Measurements from ENCODE around the gene CELF2.

CELF2 gene

DNA sequence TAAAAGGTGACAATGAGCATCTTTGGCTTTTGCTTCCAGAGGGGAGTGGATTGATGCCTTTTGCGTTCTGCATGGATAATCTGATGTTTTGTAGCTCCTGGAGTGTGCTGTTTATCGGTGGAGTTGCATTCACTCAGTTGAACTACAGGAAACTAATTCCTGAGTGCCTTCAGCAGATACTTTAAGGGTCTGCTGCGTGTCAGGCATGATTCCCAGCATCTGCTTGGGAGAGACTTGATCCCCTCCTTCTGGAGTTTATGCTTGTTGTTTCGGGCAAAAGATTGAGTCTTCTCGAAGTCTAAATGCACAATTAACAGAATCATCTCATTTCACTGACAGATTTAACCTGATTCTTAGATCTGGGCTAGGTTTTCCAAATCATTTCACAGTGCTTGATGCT lies 46.2 kb downstream of the CELF2 start:
- no peak for DNase-seq

DNA sequence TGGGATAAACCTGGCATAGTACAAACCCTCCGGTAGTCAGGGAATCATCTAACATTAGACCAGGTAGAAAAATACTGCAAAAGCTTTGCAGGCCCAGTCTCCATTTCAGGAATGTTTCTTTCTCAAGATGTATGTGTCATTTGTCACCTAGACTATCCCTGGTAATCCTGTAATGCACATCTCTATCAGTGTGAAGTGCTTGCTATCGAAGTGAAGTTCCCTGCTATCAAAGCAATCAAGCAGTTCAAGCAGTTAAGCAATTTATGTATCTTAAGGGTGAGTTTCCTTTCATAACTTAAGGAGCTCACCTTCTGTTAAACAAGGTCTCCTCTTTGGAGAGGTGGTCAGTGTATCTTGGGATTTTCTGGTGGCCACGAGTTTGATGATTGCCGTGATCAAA lies 47.2 kb downstream of the CELF2 start:
- no peak for DNase-seq

DNA sequence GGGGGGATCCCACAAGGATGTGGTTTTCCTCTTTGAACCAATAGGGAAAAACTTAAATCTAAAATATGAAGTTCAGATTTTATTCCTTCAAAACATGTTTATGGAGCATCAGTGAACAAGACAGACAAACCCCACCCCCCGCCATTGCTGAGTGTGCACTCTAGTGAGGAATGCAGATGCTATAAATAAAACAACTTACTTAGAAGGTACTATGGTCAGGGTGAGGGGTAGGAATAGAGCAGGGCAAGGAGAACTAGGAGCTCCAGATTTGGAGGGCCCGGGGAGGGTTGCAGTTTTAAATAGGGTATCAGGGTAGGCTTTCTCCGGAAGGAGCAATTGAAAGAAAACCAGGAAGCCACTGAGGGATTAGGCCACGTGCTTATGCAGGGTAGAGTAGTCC lies 47.9 kb downstream of the CELF2 start:
- no peak for DNase-seq

DNA sequence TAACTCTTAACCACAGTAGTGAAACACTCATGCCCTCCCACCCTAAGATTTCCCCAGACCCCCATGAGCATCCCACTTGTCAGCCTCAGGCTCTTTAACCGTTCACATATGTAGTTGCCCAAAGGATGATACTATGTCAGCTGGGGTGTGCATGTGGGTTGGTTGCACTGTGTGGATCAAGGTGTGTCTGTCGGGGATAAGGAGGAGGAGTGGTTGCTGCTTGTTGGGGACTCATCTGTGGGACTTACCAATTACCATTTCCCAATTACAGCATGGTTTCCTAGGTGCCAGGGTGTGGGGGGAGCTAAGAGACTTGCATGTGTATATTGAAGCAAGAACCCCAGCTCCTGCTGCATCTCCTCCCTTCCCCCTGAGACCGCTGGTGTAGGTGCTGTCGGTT lies 48.8 kb downstream of the CELF2 start:
- no peak for DNase-seq

DNA sequence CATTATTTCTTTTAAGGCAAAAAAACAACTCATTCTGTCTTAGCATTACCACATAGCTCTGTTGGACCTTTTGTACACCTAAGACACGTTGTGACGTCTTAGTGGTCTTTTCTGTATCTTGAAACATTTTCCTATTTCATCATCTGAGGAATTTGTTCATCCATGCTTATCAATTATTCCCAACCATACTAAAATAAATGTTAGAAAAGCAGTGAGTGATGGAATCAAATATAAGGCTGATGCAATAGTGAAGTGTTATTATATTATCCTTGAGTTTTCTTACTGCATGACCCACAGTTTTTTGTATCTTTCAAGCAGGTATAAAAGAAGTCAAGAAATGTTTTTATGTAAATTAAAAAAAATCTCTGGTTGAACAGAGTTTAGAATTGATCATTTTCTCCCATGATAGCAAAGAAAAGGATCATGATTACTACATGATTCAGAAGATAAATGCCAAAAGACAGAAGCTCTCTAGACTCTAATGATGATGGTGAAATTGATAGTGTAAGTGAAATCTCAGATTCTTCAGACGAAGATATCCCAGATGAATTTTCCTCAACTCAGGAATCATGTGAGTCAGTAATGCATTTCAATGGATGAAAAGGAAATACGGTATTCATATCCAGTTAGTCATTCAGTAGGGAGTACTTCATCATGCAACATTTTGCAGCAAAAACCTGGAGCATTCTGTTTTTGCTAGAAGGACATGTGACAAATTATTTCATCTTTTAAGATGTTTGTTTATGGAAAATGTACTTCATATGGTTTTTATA lies 51.4 kb downstream of the CELF2 start:
- no peak for DNase-seq

- DNase-seq = no peak
Measured at GRCh38 chr10:11073410-11073809, 55.7 kb downstream of the CELF2 start.

- no peak for DNase-seq
Measured at GRCh38 chr10:11074536-11075267, 57.0 kb downstream of the CELF2 start.

DNA sequence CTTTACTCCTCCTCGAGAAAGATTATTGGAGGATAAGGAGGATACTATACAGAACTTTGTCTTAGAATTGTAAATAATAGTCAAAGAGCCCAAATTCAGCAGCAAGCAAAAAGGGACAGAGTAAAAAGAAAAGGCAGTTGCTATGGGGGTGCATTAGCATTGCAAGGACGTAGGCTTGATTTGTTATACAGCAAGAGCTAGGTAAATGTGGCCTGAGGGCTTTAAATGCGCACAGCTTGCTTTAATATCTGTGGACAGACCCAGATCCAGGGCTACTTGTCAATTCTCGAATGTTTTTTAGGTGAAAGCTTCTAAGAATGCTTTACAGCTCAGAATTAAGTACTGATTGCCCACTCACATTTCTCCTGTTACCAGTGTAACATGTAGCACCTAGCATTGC lies 58.5 kb downstream of the CELF2 start:
- no peak for DNase-seq

GRCh38 chr10:11080564-11080984 lies 62.9 kb downstream of the CELF2 start:
- DNase-seq = no peak

- DNase-seq = no peak
Measured at GRCh38 chr10:11081408-11081807, 63.7 kb downstream of the CELF2 start.

- no peak for DNase-seq
Measured at GRCh38 chr10:11082526-11082925, 64.9 kb downstream of the CELF2 start.

- no peak for DNase-seq
Measured at GRCh38 chr10:11083051-11083450, 65.4 kb downstream of the CELF2 start.

DNA sequence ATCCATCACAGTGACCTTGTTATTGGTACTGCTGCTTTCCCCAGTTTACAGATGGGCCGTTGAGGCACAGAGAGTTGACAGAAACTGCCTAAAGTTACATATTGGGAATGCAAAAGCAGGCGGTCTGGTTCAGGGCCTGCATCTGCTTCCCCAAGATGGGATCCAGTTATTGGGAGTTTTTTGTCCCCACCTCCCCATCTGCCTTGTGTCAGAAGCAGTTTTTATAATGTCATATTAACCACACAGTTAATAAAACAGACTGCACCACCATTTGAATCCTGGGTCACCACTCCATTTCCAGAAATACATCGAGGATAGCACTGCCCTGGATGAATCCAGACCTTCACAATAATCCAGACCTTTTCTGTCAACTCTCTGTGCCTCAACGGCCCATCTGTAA lies 67.9 kb downstream of the CELF2 start:
- DNase-seq = no peak

- DNase-seq = no peak
Measured at GRCh38 chr10:11086177-11086840, 68.6 kb downstream of the CELF2 start.

GRCh38 chr10:11087372-11087771 lies 69.7 kb downstream of the CELF2 start:
- DNase-seq = no peak

GRCh38 chr10:11088709-11089108 lies 71.0 kb downstream of the CELF2 start:
- no peak for DNase-seq

DNA sequence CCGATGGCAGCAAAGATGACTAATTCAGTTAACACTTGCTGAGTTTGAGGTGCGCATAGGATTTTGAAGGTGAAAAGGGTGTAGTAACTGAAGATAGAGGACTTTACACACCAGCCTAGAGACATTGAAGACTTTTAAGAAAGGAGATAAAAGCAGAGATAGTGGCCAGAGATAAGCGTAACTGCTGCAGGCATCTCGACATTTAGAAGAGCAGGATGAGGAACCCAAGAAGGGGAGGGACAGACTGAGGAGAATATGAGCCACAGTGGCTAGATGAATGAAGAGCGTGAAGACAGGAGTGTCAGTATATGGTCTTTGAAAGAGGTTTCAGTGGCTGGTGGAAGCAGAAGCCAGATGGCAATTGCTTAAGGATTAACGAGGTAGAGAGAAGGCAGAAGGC lies 71.6 kb downstream of the CELF2 start:
- DNase-seq = no peak

- no peak for DNase-seq
Measured at GRCh38 chr10:11091517-11092102, 73.9 kb downstream of the CELF2 start.

DNA sequence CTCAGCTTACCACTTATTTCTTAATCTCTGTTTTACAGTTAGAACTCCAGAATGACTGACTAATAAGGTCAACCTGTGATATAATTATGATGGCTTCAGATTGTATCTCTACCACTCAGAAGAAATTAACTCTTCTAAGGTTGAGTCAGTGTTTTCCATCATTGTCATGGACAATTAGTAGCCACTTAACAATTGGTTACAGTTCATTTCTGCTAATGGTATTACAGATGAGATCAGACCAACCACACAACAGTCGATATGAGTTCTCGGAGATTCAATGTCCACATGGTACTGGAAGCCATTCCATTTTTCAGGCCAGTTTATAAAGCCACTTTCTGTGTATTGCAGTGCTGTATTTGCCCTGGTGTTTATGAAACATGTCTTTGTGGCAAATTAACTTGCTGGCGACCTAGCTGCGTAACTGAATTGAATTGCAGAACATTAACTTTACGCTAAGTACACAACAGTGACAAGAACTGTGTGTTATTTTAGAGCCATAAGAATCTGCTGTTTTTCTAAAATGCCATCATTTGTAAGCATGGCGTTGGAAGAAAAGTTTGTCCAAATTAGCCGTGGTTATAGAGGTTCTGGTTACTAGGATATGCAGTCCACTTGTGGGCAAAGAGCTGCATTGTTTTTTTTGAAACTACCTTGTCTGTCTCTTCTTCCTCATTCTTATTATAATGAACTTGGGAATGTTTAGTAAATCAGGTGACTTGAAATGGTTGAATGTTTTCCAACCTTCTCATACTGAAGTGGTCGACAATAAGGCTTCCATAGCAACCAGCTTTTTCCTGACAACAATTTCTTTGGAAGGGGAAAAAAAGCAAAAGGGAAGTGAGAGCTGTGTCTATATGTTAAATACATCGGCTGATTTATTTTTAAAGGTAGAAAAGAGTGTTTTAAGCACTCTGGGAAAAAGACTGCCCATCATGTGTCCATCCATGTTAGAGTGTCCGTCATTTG lies 76.4 kb downstream of the CELF2 start:
- DNase-seq = no peak

GRCh38 chr10:11095374-11095801 lies 77.7 kb downstream of the CELF2 start:
- no peak for DNase-seq

GRCh38 chr10:11096422-11096821 lies 78.8 kb downstream of the CELF2 start:
- no peak for DNase-seq

DNA sequence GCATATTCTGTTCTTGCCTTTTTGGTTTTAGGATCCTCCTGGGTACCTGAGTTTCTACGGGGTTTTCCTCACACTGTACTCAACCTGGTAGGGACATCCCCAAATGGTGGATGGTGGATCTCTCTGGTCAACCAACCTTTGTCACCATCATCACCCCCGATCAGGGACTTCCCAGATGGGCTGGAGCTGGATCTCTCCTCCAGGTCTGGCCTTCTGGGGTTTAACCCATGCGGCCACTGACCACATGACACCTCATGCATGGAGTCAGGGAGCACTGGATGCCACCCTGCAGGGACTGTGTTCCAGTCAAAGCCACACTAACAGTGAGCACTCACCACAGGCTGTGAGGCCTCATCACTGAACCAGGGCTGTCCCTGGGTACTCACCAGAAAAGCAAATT lies 80.0 kb downstream of the CELF2 start:
- DNase-seq = no peak

All from CD4-positive, alpha-beta T cell treated with Interleukin-17A for 1 hour (primary cell).